Neuron (in vitro differentiated cells): Measurements from ENCODE around the gene MB21D2.
"Not testable (repeated sequence)": the region's sequence is repeated elsewhere in the genome, so short reads cannot be mapped to it uniquely, and the experiment has no call there.

Experiments
- H2AFZ ChIP-seq: one replicate; pipeline ENCODE4 v1.6.1; 2013; ENCODE audit warnings: low read depth, mild to moderate bottlenecking, inconsistent platforms, low read length, moderate library complexity
- H3K27me3 ChIP-seq: one replicate; pipeline ENCODE4 v1.6.1; 2013; ENCODE audit warnings: low read length; ENCODE audit not compliant: insufficient read depth
- H3K36me3 ChIP-seq: one replicate; pipeline ENCODE4 v1.6.1; 2013; ENCODE audit warnings: low read length; ENCODE audit not compliant: insufficient read depth
- H3K4me1 ChIP-seq: one replicate; pipeline ENCODE4 v1.6.1; 2013; ENCODE audit warnings: low read length; ENCODE audit not compliant: insufficient read depth
- H3K4me3 ChIP-seq: 2 replicates; pipeline ENCODE4 v1.5.1; 2013; ENCODE audit warnings: mild to moderate bottlenecking, low read length, moderate library complexity
- H3K9me3 ChIP-seq: one replicate; pipeline ENCODE4 v1.6.1; 2013; ENCODE audit warnings: low read length

Gene MB21D2, protein sequence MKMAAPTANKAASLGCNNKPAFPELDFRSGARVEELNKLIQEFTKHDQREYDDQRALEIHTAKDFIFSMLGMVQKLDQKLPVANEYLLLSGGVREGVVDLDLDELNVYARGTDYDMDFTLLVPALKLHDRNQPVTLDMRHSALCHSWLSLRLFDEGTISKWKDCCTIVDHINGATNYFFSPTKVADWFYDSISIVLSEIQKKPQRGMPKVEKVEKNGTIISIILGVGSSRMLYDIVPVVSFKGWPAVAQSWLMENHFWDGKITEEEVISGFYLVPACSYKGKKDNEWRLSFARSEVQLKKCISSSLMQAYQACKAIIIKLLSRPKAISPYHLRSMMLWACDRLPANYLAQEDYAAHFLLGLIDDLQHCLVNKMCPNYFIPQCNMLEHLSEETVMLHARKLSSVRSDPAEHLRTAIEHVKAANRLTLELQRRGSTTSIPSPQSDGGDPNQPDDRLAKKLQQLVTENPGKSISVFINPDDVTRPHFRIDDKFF

DNA sequence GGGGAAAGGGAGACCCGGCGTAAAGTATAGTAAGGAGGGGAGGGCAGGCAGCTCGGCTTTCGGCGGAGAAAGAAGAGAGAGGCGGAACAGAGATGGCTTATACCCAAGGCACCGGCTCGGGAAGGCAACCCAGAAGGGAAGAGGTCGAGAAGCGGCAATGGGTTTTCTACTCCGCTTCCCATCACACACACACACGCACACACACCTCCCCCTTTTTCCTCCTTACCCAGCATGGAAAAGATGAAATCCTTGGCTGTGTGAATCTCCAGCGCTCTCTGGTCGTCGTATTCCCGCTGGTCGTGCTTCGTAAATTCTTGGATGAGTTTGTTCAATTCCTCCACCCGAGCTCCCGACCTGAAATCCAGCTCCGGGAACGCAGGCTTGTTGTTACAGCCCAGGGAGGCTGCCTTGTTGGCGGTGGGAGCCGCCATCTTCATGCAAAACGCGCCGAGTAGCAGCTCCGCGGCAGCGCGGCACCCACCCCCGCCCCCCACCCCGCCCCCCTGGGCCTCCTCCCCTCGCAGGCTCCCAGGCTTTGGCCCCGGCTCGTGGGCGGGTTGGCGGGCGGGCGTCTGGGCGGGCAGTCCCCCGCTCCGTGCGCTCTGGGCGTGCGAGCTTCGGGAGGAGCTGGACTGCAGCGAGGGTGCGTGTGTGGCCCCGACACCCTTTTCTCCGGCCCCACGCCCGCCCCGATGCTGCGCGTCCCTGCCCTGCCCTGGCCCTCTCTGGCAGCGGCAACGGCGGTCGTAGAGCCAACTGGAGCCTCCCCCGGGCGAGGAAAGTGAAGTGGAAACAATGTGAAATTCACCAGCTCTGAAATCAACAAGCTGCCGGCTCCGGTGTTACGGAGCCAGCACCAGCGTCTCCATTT lies at the start of gene MB21D2:
TSS of gene MB21D2 (minus strand) at position 453 of the 871 bp plus-strand sequence. CDS start at position 437, 16 bp downstream.
- no peaks in the 10 kb centered on the region for H3K9me3 ChIP-seq
- H3K4me1 ChIP-seq, result peaks cover 26% of the 10 kb centered on the region
- peak within 1 kb of the TSS; percentile 79 for H2AFZ ChIP-seq
- H3K36me3 ChIP-seq, result no peaks in the 10 kb centered on the region
- H3K4me3 ChIP-seq, result peak within 1 kb of the TSS; percentile 83
- peaks cover 3% of the 10 kb centered on the region for H3K27me3 ChIP-seq

DNA sequence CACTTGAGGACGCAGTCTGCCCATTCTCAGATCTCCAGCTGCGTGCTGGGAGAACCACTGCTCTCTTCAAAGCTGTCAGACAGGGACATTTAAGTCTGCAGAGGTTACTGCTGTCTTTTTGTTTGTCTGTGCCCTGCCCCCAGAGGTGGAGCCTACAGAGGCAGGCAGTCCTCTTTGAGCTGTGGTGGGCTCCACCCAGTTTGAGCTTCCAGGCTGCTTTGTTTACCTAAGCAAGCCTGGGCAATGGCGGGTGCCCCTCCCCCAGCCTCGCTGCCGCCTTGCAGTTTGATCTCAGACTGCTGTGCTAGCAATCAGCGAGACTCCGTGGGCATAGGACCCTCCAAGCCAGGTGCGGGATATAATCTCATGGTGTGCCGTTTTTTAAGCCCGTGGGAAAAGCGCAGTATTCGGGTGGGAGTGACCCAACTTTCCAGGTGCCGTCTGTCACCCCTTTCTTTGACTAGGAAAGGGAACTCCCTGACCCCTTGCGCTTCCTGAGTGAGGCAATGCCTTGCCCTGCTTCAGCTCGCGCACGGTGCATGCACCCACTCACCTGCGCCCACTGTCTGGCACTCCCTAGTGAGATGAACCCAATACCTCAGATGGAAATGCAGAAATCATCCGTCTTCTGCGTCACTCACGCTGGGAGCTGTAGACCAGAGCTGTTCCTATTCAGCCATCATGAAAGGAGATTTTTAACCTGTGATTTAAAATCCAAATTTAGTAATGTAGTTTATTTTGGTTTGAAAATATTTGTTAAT lies 47.5 kb upstream of the MB21D2 start:
- not testable (repeated sequence) for H3K9me3 ChIP-seq, H3K36me3 ChIP-seq, H3K27me3 ChIP-seq, H3K4me1 ChIP-seq, H2AFZ ChIP-seq, H3K4me3 ChIP-seq

DNA sequence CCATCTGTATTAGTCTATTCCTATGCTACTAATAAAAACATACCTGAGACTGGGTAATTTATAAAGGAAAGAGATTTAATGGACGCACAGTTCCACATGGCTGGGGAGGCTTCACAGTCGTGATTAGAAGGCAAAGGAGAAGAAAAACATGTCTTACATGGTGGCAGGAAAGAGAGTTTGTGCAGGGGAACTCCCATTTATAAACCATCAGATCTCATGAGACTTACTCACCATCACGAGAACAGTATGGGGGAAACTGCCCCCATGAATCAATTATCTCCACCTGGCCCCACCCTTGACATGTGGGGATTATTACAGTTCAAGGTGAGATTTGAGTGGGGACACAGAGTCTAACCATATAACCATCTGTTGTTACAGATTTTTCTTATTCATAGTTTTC lies 42.1 kb upstream of the MB21D2 start:
- Histone ChIP-seq H3K9me3 (no peaks in the 10 kb centered on the region), H3K4me1 (no peaks in the 10 kb centered on the region), H3K36me3 (no peaks in the 10 kb centered on the region), H3K27me3 (no peaks in the 10 kb centered on the region), H3K4me3 (no peak overlapping the region), H2AFZ (no peak overlapping the region)

DNA sequence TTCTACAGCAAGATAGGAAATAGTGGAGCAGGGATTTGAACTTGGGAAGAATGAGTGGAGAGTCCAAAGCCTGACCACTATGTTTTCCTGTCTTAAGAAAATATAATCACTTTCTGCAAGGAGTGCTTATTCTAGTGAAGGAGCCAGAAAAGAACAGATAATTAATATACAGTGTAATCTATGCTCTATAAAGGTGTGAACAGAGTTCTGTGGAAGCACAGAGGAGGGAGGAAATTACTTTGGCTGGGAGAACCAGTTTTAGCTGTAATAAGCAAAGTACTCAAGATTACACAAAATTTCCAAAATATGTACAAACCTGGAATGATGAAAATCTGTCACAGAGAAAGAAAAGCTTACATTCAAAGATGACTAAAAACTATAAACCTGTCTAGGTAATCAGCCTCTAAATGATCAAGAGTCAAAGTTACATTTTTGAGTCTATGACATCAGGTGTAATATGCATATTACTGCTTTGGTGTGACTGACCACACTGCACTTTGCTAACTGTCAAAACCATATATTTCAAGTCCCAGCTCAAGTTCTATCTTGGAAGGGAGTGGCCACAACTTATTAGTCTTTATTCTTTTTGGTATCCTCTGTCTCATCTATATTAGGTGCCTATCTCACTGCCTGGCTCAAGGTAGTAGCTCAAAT lies 40.7 kb upstream of the MB21D2 start:
- Histone ChIP-seq H3K36me3 (no peaks in the 10 kb centered on the region), H3K9me3 (no peaks in the 10 kb centered on the region), H3K27me3 (no peaks in the 10 kb centered on the region), H2AFZ (no peak overlapping the region), H3K4me1 (no peaks in the 10 kb centered on the region), H3K4me3 (no peak overlapping the region)

DNA sequence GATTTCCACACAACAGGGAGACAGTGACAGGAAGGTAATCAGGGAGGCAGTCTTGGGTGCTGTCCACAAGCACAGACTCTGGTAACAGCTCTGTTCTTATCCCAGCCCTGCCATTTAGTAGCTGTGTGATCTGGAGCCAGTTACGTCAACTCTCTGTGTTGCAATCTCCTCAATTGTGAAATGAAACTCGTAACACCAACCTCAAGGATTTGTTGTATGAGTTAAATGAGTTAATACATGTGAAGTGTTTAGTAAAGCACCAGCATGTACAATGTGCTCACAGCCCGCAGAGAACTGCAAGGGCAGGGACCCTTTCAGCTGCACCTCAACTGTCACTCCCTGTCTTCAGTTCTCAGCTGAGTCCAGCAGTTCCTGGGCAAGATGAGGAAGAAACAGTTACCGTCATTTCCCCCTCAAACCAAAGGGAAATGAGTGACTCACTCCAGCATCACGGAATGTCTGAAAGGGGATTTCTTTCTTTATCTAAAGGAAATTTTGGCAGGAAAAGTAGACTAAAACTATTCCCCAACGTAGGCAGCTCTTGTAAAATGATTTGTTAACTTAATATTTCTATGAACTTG lies 39.9 kb upstream of the MB21D2 start:
- Histone ChIP-seq H3K9me3 (no peaks in the 10 kb centered on the region), H3K4me3 (no peak overlapping the region), H2AFZ (no peak overlapping the region), H3K36me3 (no peaks in the 10 kb centered on the region), H3K27me3 (no peaks in the 10 kb centered on the region), H3K4me1 (no peaks in the 10 kb centered on the region)

DNA sequence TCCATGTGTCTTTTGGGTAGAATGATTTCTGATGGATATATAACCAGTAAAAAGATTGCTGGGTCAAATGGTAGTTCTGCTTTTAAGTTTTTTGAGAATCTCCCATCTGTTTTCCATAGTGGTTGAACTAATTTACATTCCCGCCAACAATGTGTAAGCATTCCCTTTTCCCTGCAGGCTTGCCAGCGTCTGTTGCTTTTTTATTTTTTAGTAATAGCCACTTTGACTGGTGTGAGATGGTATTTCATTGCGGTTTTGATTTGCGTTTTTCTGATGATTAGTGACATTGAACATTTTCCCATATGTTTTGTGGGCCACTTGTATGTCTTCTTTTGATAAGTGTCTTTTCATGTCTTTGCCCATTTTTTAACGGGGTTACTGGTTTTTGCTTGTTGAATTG lies 36.3 kb upstream of the MB21D2 start:
- Histone ChIP-seq H3K27me3 (no peaks in the 10 kb centered on the region), H3K36me3 (no peaks in the 10 kb centered on the region), H3K4me3 (no peak overlapping the region), H3K4me1 (no peaks in the 10 kb centered on the region), H2AFZ (no peak overlapping the region), H3K9me3 (no peaks in the 10 kb centered on the region)

DNA sequence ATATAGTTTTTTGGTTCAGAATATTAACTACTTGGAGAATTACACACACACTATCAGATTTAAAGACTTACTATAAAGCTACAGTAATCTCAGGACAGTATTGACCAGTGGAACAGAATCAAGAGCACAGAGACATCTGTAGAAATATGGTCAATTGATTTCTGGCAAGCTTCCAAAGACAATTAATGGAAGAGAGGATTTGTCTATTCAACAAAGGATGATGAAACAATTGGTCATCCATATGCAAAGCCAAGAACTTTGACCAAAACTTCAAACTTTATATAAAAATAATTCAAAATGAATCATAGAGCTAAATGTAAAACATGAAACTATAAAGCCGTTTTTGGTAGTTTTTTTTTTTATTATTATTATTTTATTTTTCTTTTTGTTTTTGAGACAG lies 29.8 kb upstream of the MB21D2 start:
- Histone ChIP-seq H3K4me1 (no peaks in the 10 kb centered on the region), H3K9me3 (no peaks in the 10 kb centered on the region), H3K36me3 (no peaks in the 10 kb centered on the region), H2AFZ (no peak overlapping the region), H3K4me3 (no peak overlapping the region), H3K27me3 (no peaks in the 10 kb centered on the region)

DNA sequence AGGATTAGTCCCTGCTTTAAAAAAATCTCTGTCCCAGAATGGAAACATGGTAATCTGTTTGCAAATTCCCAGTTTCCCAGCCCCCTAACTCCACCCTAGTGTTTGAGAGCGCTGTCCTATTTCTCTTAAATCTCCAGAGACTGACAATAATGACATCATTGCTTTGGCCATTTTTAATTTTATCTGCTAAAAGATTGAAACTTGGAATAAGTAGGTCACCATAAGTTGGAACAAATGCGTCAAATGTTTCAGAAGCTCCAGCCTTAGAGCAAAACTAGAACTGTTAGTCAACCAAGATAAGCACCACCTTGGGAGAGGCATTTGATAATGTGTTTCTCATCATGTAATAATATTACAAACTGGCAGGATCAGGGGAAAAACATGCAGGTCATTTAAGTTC lies 25.7 kb upstream of the MB21D2 start:
- no peaks in the 10 kb centered on the region for H3K27me3 ChIP-seq
- no peak overlapping the region for H2AFZ ChIP-seq
- H3K36me3 ChIP-seq, result no peaks in the 10 kb centered on the region
- H3K4me3 ChIP-seq, result no peak overlapping the region
- no peaks in the 10 kb centered on the region for H3K4me1 ChIP-seq
- no peaks in the 10 kb centered on the region for H3K9me3 ChIP-seq

DNA sequence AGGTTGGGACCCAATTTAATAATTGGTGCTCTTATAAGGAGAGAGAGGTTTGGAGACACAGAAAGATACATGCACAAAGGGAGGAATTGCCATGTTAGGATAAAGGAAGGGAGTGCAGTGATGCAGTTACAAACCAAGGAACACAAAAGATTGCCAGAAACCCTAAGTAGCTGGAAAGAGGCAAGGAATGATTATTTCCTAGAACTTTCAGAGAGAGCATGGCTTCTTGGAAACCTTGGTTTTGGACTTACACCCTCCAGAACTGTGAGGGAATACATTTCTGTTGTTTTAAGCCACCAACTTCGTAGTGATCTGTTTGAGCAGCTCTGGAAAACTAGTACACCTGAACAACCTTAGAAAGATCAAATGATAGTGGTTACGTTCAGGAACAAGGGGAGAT lies 25.0 kb upstream of the MB21D2 start:
- H3K36me3 ChIP-seq, result no peaks in the 10 kb centered on the region
- no peak overlapping the region for H3K4me3 ChIP-seq
- no peaks in the 10 kb centered on the region for H3K4me1 ChIP-seq
- no peaks in the 10 kb centered on the region for H3K9me3 ChIP-seq
- H2AFZ ChIP-seq, result no peak overlapping the region
- no peaks in the 10 kb centered on the region for H3K27me3 ChIP-seq

DNA sequence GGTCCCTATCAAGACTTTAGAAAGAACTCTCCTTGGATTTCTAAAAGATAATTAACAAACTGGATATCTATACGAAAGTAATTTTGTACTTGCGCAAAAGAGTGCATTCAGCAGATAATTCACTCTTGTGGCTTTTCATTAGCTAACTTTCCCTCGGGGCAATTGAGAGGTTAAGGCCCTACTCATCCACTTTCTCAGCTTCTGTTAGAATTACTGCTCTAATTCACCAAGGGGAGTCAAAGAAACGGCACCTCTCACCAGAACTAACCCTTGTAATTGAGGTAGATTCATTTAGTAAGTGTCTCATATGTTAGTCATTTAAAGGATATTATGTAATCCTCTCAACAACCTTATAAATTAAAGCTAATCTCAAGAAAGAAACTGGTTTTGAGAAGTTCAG lies 22.5 kb upstream of the MB21D2 start:
- no peak overlapping the region for H2AFZ ChIP-seq
- no peaks in the 10 kb centered on the region for H3K27me3 ChIP-seq

DNA sequence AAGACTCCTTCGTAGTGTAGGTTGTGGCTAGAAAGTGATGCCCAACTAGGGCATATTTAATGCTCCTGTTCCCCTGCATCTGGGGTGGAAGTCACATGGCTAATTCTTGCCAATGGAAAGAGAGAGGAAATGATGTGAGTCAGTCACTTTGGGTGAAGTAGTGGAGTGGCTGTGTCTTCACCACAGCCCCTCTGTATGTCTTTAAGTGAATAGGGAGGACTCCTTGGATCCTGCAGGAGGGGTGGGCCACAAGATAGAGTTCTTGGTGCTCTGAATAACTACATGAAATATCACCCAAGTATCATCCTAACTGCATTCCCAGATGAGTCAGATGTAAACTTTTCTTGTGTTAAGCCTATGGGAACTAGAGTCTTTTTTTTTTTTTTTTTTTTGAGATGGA lies 17.8 kb upstream of the MB21D2 start:
- no peaks in the 10 kb centered on the region for H3K4me1 ChIP-seq
- no peak overlapping the region for H2AFZ ChIP-seq
- H3K36me3 ChIP-seq, result no peaks in the 10 kb centered on the region
- no peaks in the 10 kb centered on the region for H3K9me3 ChIP-seq
- H3K4me3 ChIP-seq, result no peak overlapping the region
- no peaks in the 10 kb centered on the region for H3K27me3 ChIP-seq

More for the DNA sequence above, 22.5 kb upstream of the MB21D2 start:
- no peaks in the 10 kb centered on the region for H3K4me1 ChIP-seq
- no peaks in the 10 kb centered on the region for H3K36me3 ChIP-seq
- no peak overlapping the region for H3K4me3 ChIP-seq
- no peaks in the 10 kb centered on the region for H3K9me3 ChIP-seq

DNA sequence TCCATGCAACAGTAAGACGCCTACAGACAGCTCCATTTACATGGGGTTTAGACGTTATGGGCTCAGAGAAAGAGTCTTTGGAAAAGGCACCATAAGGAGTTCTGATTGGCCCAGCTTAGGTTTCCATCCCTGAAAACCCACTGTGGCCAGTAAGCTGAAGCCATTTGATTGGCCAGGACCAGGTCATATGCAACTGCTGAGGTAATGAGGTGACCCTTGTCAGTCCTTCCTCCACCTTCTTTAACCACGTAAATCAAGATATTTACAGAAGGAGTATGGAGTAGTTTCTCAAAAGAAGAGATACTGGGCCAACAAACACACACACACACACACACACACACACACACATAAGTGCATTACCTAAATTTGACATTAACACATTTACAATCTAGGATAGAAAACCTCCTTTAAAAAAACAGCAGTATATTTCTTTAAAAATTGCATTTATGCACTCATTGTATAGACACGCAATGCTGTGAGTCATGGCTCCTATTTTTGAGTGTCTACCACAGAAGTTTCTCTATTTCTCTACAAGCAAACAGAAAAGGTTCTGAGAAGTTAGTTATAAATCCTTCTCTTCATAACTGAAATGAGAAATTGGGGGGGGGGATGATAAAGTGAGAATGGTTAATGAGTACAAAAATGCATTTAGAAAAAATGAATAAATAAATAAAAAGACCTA lies 16.3 kb upstream of the MB21D2 start:
- H3K9me3 ChIP-seq, result no peaks in the 10 kb centered on the region
- no peak overlapping the region for H3K4me3 ChIP-seq
- H3K36me3 ChIP-seq, result no peaks in the 10 kb centered on the region
- no peaks in the 10 kb centered on the region for H3K4me1 ChIP-seq
- no peak overlapping the region for H2AFZ ChIP-seq
- H3K27me3 ChIP-seq, result no peaks in the 10 kb centered on the region
